ENCODE results near the gene MUS81.

MUS81 gene

GRCh38 chr11:65859095-65859811 lies 980 bp upstream of the MUS81 start:
- peak; percentile 93 to 94 for DNase-seq (ENCODE audit: low read depth in 1 of 2, low spot score in 1 of 2)

GRCh38 chr11:65859812-65860277 lies 388 bp upstream of the MUS81 start:
- peak in 1 of 2 donors; percentile 26 for DNase-seq (ENCODE audit: low read depth in 1 of 2, low spot score in 1 of 2)

GRCh38 chr11:65861165-65861505 lies 902 bp downstream of the MUS81 start:
- no peak for DNase-seq (ENCODE audit: low read depth in 1 of 2, low spot score in 1 of 2)

GRCh38 chr11:65861533-65862183 lies 1.4 kb downstream of the MUS81 start:
- no peak for DNase-seq (ENCODE audit: low read depth in 1 of 2, low spot score in 1 of 2)

GRCh38 chr11:65862191-65862735 lies 2.0 kb downstream of the MUS81 start:
- DNase-seq (ENCODE audit: low read depth in 1 of 2, low spot score in 1 of 2) = no peak

GRCh38 chr11:65862941-65863888 lies 3.0 kb downstream of the MUS81 start:
- no peak for DNase-seq (ENCODE audit: low read depth in 1 of 2, low spot score in 1 of 2)

GRCh38 chr11:65863889-65864705 lies 3.9 kb downstream of the MUS81 start:
- DNase-seq (ENCODE audit: low read depth in 1 of 2, low spot score in 1 of 2) = no peak

- no peak for DNase-seq (ENCODE audit: low read depth in 1 of 2, low spot score in 1 of 2)
Measured at GRCh38 chr11:65864706-65865471, 4.7 kb downstream of the MUS81 start.

DNA sequence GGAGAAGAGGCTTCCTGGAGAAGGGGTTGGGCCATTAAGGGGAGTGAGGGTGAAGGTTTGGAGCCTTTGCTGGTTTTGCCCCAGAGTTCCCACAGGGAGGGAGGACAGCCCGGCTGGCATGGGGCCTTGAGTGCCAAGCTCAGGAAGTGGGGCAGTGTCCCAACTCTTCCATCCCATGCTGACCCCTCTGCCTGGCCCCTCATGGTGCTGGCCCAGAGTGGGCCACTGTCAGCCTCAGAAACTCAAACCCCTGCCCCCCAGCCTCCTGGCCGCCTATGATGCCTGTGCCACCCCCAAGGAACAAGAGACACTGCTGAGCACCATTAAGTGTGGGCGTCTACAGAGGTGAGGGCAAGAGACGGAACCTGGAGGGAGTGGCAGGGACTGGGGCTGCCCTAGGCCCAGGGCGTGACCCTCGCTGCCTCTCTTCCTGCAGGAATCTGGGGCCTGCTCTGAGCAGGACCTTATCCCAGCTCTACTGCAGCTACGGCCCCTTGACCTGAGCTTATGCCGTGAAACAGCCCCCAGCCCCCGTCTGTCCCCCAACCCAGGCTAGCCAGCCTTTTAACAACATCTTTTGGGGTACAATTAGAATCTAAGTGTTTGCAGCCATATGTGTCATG lies 5.4 kb downstream of the MUS81 start:
- DNase-seq (ENCODE audit: low read depth in 1 of 2, low spot score in 1 of 2) = no peak

DNA sequence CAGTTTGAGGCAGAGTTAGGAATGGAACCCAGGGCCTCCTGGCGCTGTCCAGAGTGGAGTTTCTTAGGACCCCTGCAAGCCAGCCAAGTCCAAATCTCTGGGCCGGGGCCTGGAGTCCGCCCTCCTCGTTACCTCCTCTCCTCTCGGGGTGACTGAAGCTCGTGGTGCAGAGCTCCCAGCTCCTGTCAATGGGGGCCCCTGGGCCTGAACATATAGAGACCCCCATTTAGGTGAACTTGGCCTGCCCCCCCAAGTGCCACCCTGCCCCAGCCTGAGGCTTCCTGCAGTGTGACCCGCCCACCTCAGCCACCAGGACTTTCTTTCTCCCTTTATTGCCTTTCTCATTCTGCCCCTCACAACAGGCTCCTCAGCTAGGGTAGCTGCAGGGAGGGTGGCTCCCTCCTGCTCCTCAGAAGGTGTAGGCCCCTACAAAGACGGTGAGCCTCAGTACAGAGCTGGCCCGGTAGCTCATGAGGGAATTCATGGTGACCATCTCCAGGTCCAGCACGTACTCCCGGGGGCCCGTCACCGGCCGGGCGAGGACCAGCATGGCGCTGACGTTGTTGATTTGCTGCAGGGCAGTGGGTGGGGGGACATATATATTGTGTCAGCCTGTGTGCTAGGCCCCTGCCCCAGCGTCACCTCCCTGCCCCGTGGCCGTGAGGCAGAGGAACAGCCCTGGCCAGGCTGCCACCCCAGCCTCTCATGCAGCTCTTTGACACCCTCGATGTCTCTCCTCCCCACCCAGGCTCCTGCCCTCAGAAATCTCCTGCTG lies 6.5 kb downstream of the MUS81 start:
- no peak for DNase-seq (ENCODE audit: low read depth in 1 of 2, low spot score in 1 of 2)

DNA sequence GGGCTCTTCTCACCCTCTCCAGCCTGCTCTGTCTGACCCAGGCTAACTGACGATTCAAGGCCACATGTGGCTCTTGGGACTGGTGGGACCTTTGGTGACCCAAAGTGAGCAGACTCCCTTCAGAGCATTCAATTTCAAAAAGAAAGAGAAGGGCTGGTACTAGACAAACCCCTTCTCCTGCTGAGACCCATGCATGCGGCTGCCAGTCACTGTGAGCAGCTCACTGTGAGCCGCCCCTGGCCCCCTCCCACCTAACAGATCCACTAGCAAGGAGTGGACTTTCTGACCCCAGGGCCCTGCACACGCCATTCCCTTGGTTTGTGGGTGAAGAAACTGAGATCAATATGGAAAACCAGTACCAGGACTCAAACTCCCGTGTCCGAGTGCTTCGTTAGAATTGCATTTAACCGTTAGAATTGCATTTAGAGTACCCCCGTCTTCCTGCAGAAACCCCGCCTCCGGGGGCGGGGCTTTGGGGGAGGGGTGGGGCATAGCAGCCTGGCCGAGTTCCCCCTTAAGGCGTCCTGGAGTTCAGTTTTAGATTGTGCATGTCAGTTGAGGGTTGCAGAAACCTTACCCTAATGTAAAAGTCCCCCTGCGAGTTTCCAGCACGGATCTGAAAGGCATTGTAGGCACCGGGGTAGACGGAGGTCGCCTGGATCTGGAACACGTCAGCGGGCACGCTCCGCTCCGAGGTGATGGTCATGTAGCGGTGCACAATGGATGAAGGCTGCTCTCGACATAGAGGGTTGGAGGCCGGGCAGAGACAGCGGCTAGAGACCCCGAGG lies 7.2 kb downstream of the MUS81 start:
- no peak for DNase-seq (ENCODE audit: low read depth in 1 of 2, low spot score in 1 of 2)

GRCh38 chr11:65868076-65868667 lies 7.9 kb downstream of the MUS81 start:
- DNase-seq (ENCODE audit: low read depth in 1 of 2, low spot score in 1 of 2) = no peak

GRCh38 chr11:65868907-65869306 lies 8.7 kb downstream of the MUS81 start:
- DNase-seq (ENCODE audit: low read depth in 1 of 2, low spot score in 1 of 2) = no peak

DNA sequence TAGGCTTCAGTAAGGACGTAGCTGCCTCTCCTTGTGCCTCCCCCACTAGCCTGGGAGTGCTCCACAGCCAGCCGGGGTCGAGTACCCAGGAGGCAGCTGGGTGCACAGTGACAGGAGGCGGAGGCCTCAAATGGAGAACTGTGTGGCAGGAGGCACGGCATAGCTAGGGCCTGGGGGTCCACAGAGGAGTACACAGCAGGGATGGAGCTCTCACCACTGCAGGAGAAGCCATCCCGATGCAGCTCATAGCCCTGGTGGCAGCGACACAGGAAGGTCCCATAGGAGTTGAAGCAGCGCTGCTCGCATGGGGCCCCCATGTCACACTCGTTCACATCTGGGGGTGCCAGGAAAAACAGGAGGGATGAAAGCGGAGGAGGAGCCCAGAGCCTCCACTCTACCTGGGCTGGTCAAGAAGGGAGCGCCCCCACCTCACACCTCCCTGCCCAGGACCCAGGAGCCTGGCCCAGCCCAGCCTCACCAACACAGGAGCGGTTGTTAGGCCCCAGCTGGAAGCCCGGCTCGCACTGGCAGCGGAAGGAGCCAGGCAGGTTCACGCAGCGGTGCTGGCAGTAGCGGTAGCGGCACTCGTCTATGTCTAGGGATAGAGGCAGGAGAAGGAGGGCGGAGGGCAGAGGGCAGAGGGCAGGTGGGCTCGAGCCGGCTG lies 9.5 kb downstream of the MUS81 start:
- DNase-seq (ENCODE audit: low read depth in 1 of 2, low spot score in 1 of 2) = no peak

DNA sequence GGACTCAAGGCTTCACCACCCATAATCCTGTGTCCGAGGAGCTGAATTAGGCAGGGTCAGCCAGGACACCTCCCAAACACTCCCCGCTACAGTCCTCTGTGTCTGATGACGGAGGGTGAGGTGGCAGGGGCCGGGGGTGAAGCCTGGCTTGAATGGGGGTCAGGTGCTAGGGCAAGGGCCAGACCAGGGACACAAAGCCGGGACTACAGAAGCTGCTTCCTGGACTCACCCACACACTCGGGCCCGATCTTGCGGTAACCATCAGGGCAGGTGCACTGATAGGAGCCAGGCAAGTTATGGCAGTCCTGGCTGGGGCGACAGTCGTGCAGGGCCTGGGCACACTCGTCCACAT lies 10.1 kb downstream of the MUS81 start:
- no peak for DNase-seq (ENCODE audit: low read depth in 1 of 2, low spot score in 1 of 2)

GRCh38 chr11:65870706-65871681 lies 10.8 kb downstream of the MUS81 start:
- no peak for DNase-seq (ENCODE audit: low read depth in 1 of 2, low spot score in 1 of 2)

Data from stimulated activated CD4-positive, alpha-beta T cell treated with anti-CD3 and anti-CD28 coated beads, Interleukin-15, amount 100 ng/mL, for 1 hour (primary cell).